Hepatocyte (in vitro differentiated cells): ENCODE measurements around the gene STYK1. TPM values are rescaled to one million over a fixed set of nuclear protein-coding genes. Genes with fewer than 3 reads are reported as not detected.

ENCODE experiments used
- DNase-seq: peaks from one replicate; pipeline ENCODE4 v3.0.0-alpha.2; 2016; ENCODE audit warnings: low spot score
- H2AFZ ChIP-seq: fragments of 200-600 bp; sonication (generic); 2 replicates; pipeline ENCODE4 v1.6.0; 2016; ENCODE audit warnings: antibody characterized with exemption, mild to moderate bottlenecking
- H3K27ac ChIP-seq: fragments of 200-600 bp; sonication (generic); 2 replicates; pipeline ENCODE4 v1.5.1; 2016; ENCODE audit warnings: mild to moderate bottlenecking
- H3K27me3 ChIP-seq: fragments of 200-600 bp; sonication (generic); 2 replicates; pipeline ENCODE4 v1.6.1; 2016
- H3K36me3 ChIP-seq: fragments of 200-600 bp; sonication (generic); replicated peaks from 2 replicates; pipeline ENCODE4 v1.5.1; 2016; ENCODE audit warnings: low read depth; ENCODE audit not compliant: insufficient read depth
- H3K4me1 ChIP-seq: fragments of 200-600 bp; sonication (generic); 2 replicates; pipeline ENCODE4 v1.5.1; 2016; ENCODE audit warnings: mild to moderate bottlenecking, moderate library complexity; ENCODE audit not compliant: insufficient read depth
- H3K4me2 ChIP-seq: fragments of 200-600 bp; sonication (generic); 2 replicates; pipeline ENCODE4 v1.6.0; 2016
- H3K4me3 ChIP-seq: fragments of 200-600 bp; sonication (generic); 2 replicates; pipeline ENCODE4 v1.5.1; 2016; ENCODE audit warnings: mild to moderate bottlenecking
- H3K79me2 ChIP-seq: fragments of 200-600 bp; sonication (generic); 2 replicates; pipeline ENCODE4 v1.6.0; 2017; ENCODE audit warnings: mild to moderate bottlenecking
- H3K9me2 ChIP-seq: fragments of 200-600 bp; sonication (generic); replicated peaks from 2 replicates; pipeline ENCODE4 v1.6.0; 2017; ENCODE audit warnings: mild to moderate bottlenecking; ENCODE audit not compliant: insufficient read depth
- H3K9me3 ChIP-seq: fragments of 200-600 bp; sonication (generic); 2 replicates; pipeline ENCODE4 v1.5.1; 2016; ENCODE audit warnings: low read depth, mild to moderate bottlenecking
- H4K20me1 ChIP-seq: fragments of 200-600 bp; sonication (generic); 2 replicates; pipeline ENCODE4 v1.6.0; 2016; ENCODE audit warnings: mild to moderate bottlenecking; ENCODE audit not compliant: insufficient read depth, poor library complexity, severe bottlenecking
- CTCF ChIP-seq: fragments of 200-600 bp; sonication (generic); IDR thresholded peaks from 2 replicates; pipeline ENCODE4 v1.5.1; 2016; ENCODE audit warnings: antibody characterized with exemption, mild to moderate bottlenecking; ENCODE audit not compliant: poor library complexity
- EZH2 ChIP-seq: fragments of 200-600 bp; sonication (generic); IDR thresholded peaks from 2 replicates; pipeline ENCODE4 v1.6.1; 2016; ENCODE audit warnings: antibody characterized with exemption, mild to moderate bottlenecking, borderline replicate concordance
- EZH2phosphoT487 ChIP-seq: fragments of 200-600 bp; sonication (generic); IDR thresholded peaks from one replicate; pipeline ENCODE4 v1.6.1; 2018; ENCODE audit warnings: antibody characterized with exemption, mild to moderate bottlenecking, low read depth, moderate library complexity; ENCODE audit not compliant: unreplicated experiment, severe bottlenecking
- WGBS: methylation state at CpG from one replicate; pipeline ENCODE4 v1.1.6; 2016; ENCODE audit warnings: low lambda C conversion rate; ENCODE audit errors: missing lambda C conversion rate; 5-methylcytosine and 5-hydroxymethylcytosine counted together
- polyA plus RNA-seq: library from polyadenylated mRNA; unstranded; fragments of >200 nt; fragmentation: Nextera tagmentation; extraction: Ambion mirVana; gene quantifications from 2 replicates; pipeline ENCODE4 v1.2.1, GENCODE V29; 2016
- total RNA-seq: library from RNA; depleted of rRNA; stranded (reverse); fragments of >200 nt; gene quantifications from 2 replicates; pipeline ENCODE4 v1.2.3, GENCODE V29; 2014

Gene STYK1
- total and polyA plus RNA-seq, 2 experiments from 2014 or later, result 0.58 to 3.6 TPM

DNA sequence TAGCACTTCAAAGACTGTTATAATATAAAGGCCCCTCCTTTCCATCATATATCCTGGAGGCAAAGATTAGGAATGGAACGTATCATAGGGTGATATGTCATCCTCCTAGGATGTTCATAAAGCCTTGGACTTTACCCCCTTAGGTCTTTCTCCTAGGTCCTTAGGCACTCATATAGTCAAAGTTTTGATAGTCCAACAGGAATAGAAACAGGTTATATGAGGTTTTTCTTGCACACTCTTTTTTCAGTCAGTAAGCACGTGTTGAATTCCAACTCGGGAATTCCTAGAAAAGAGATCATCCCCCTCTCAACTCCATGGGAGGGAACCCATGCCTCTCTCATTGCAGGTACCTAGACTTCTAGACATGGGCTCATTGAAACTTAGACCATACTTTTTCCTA lies 40.3 kb downstream of the STYK1 start:
- Histone ChIP-seq H3K4me1 (peaks cover 4% of the 10 kb centered on the region), H3K4me2 (no peak overlapping the region), H4K20me1 (no peaks in the 10 kb centered on the region), H2AFZ (no peak overlapping the region), H3K36me3 (no peaks in the 10 kb centered on the region), H3K4me3 (no peak overlapping the region), H3K27ac (no peak overlapping the region), H3K9me2 (no peaks in the 10 kb centered on the region), H3K27me3 (no peaks in the 10 kb centered on the region), H3K9me3 (no peaks in the 10 kb centered on the region), H3K79me2 (no peaks in the 10 kb centered on the region)
- DNase-seq, result no peak
- no peak for TF ChIP-seq EZH2
- no peak for TF ChIP-seq CTCF
- TF ChIP-seq EZH2phosphoT487, result no peak
- WGBS, result 83% methylated on average over 3 of the region's 3 CpGs

DNA sequence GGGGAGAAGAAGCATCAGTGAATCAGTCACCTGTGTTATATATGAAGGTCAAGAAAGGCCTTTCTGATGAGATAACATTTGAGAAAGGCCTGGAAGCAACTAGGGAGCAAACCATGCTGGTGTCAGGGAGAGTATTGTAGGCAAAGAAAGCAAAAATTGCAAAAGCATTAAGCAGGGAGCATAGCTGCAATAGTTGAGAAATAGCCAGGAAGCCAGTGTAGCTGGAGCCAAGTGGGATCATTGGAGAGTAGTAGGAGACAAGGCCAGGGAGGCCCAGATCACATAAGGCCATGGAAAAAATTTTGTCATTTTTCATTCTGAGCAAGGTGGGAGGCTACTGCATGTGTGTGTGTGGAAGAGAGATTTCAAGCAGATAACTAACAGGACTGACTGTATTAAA lies 41.6 kb downstream of the STYK1 start:
- Histone ChIP-seq H3K27ac (no peak overlapping the region), H3K4me1 (peaks cover 4% of the 10 kb centered on the region), H3K27me3 (no peaks in the 10 kb centered on the region), H3K4me2 (no peak overlapping the region), H3K36me3 (no peaks in the 10 kb centered on the region), H3K4me3 (no peak overlapping the region), H3K9me3 (no peaks in the 10 kb centered on the region), H3K9me2 (no peaks in the 10 kb centered on the region), H2AFZ (no peak overlapping the region), H3K79me2 (no peaks in the 10 kb centered on the region), H4K20me1 (no peaks in the 10 kb centered on the region)
- no peak for DNase-seq
- TF ChIP-seq CTCF, result no peak
- TF ChIP-seq EZH2, result no peak
- TF ChIP-seq EZH2phosphoT487, result no peak

DNA sequence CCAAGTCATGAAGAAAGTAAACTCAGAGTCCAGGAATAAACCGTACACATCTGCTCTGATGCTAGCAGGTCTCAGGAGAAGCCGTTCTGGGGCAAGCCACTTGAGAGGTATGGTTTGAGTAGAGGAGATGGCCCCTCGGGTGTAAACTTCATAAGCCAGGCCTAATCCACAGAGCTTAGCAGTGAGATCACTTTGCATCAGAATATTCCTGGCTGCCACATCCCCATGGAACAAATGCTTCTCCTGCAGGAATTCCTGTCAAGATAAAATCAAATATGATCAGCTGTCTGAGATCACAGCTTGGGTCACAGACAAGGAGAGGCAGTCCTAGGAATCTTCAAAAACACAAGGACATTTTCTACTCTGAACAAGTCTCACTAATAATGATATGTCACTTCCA lies 49.2 kb downstream of the STYK1 start:
- Histone ChIP-seq H4K20me1 (no peaks in the 10 kb centered on the region), H3K4me2 (no peak overlapping the region), H3K27me3 (peaks cover 3% of the 10 kb centered on the region), H3K4me1 (no peaks in the 10 kb centered on the region), H3K36me3 (no peaks in the 10 kb centered on the region), H2AFZ (no peak overlapping the region), H3K9me3 (no peaks in the 10 kb centered on the region), H3K79me2 (no peaks in the 10 kb centered on the region), H3K9me2 (no peaks in the 10 kb centered on the region), H3K4me3 (no peak overlapping the region), H3K27ac (no peak overlapping the region)
- TF ChIP-seq CTCF (no peak), EZH2phosphoT487 (no peak), EZH2 (no peak)
- 73% methylated on average over 3 of the region's 3 CpGs for WGBS
- no peak for DNase-seq

GRCh38 chr12:10623131-10623530 lies 50.7 kb downstream of the STYK1 start:
- Histone ChIP-seq H3K9me2 (no peaks in the 10 kb centered on the region), H3K27me3 (peaks cover 3% of the 10 kb centered on the region), H3K27ac (no peak overlapping the region), H3K36me3 (no peaks in the 10 kb centered on the region), H3K4me3 (no peak overlapping the region), H4K20me1 (no peaks in the 10 kb centered on the region), H3K79me2 (no peaks in the 10 kb centered on the region), H2AFZ (no peak overlapping the region), H3K4me1 (no peaks in the 10 kb centered on the region), H3K4me2 (no peak overlapping the region), H3K9me3 (no peaks in the 10 kb centered on the region)
- no peak for TF ChIP-seq CTCF
- no peak for TF ChIP-seq EZH2phosphoT487
- TF ChIP-seq EZH2, result no peak
- no peak for DNase-seq
